Colon (tissue), 2 donors: Measurements from ENCODE around the gene S1PR1.

Experiments used
- FAIRE-seq: peaks from 2 replicates; lab custom pipeline; 2012; peaks lifted over from hg19 to GRCh38; lab: Jason Lieb, UNC
- donor health status: control.
- donor health status: control.

The S1PR1 gene

GRCh38 chr1:101280049-101280592 is 43.3 kb downstream of the S1PR1 start:
- FAIRE-seq, result no peak

DNA sequence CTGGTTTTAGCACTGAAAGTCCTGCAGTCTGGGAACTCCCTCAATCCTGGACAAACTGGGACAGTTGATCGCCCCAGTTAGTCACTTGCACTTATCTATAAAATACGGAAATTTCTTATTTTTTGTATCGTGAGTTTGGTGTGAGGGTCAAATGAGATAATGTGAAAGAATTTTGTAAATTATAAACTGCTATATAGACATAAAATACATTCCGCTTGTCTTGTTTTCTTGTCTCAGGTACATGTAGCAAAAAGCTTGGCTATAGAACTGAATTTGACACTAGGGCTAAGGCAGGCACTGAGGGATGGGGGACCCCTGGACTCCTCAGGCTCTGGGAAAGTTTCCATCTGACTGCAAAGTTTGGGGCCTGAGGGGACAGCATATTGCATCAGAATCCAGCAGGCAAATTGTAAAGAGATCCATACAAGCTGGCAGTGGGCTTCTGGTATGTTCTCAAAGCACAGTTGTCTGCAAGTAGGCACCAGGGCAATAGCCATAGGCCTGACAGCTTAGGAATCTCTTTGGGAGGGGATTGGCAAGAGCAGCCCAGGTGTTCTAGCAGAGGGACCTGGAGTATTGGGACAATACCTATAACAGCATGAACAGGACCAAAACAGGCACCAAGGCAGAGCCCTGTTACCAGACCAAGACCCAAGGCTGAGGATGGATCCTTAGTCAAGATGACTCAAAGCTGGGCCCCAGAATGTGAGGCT is 44.3 kb downstream of the S1PR1 start:
- no peak for FAIRE-seq

DNA sequence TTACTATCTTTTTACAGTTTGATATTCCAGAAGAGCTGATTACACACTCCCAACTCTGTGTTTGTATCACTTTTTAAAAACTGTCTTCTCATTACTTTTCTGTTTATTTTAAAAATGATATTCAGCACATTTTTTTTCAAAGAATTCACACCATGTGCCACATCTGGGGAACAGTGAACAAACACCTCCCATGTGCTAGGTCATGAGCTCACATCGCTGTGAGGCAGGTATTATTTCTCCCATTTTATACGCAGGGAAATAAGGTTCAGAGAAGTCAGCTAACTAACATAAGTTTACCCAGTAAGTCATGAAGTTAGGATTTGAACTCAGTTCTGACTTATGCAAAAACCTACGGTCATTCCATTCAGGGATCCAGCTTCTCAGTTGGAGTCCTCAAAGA is 44.9 kb downstream of the S1PR1 start:
- no peak for FAIRE-seq

GRCh38 chr1:101282314-101283038 is 45.7 kb downstream of the S1PR1 start:
- no peak for FAIRE-seq

DNA sequence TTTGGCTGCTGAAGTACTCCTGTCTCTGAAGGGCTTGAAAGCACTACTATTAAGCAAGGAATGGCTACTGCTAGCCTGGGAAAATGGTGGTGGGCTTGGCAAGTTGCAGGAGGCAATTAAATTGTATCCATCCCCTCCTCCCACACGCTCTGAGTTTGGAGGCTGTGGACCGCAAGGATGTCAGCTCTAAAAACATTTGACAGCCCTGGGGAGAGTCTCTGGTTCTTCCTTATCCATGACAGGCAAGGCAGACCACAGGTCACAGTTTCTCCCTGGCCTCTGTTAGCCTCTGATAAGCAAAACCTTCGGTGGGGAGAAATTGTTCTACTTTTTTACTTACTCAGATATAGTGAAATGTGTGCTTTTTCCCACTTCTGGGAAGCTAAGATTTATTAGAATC is 46.6 kb downstream of the S1PR1 start:
- FAIRE-seq, result no peak

DNA sequence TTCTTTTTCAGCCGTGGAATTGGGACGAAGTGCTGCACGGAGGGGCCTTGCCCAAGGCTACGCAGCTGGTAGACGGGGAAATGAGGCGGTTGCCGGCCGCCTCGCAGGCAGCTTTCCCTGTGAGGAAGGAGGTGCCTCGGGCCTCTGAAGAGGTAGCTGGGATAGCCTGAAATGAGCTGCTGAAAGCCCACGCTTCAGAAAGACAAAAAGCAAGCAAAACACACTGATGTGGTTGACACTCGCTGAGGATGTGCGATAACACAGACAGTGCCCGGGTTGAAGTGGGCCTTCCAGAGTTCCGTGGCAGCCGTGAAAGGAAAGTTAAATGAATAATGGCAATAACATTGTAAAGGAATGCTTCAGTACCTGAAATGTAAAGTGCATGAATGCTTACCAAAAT is 47.2 kb downstream of the S1PR1 start:
- FAIRE-seq, result no peak

DNA sequence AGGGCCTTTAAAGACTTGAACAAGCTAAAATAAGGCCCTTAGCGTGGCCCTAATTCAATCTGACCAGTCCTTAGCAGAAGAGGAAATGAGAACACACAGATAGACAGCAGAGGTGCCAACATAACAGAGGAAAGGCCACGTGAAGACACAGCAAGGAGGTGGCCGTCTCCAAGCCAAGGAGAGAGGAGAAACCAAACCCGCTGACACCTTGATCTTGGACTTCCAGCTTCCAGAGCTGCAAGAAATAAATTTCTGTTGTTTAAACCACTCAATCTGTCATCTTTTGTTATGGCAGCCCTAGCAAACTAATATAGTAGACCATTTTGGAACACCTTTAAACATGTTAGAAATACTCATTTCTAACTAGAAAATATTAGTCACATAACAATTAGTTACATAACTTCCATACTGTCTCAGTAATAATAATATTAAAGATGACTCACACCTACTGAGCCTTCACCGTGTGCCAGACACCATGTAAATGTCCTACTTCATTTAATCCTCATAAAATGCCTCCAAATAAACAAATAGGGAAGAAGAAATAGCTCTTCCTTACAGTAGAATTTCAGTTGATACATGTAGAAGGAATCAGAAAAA is 47.9 kb downstream of the S1PR1 start:
- no peak for FAIRE-seq

DNA sequence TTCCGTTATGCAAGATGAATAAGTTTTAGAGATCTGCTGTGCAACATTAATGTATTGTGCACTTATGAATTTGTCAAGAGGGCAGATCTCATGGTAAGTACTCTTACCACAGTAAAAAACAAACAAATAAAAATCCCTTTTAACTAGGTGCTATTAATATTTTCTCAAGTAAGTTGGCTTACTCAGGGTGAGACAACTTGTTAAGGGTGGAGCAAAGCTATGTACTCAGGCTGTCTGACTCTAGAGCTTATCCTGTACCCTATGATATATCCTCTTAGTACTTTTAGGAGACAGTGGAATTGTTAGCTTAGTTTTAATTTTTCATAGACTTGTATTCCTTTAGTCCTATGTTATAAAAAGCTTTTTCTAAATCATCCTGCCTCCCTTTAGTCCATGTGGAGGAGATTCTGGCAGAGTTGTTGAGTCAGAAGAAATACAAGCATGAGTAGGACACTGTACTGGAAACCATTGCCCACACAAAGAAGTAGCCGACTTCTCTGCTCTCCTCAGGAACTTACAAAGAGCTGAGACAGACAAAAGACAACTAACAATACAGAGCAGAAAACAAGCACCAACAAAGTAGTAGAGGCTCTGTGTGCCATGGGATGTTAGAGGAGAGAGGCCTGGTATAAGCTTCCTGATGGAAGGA is 49.2 kb downstream of the S1PR1 start:
- FAIRE-seq, result no peak

DNA sequence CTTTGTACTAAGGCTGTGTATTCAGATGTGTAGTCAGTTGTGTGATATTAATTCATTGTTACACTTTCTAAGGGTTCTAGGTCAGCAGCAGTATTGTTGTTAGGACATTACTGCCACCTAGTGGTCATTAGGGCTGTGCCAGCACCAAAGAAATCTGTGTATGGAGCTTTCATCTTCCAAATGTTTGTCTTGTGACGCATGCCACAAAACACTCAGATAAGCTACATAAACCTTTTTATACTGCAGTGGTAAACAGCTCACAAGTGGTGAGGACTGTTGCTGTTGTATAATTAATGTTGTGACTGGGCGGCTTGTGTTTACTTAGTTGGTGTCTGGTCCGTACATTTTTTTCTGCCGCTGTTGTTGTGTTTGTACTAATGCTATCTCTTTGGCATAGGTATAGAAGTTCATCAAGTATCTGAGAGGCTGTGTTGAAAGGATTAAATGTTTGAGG is 51.7 kb downstream of the S1PR1 start:
- FAIRE-seq, result no peak

- FAIRE-seq, result no peak
Observed at GRCh38 chr1:101290119-101290921, 53.5 kb downstream of the S1PR1 start.
